GM21390 (cell line): ENCODE results near the gene MIPOL1.

Source experiments
- ATAC-seq: cut with Tn5 transposase; IDR thresholded peaks from one replicate; pipeline ENCODE4 v1.9.1; 2021; ENCODE audit not compliant: unreplicated experiment

The MIPOL1 gene

GRCh38 chr14:37584211-37585100, 386.7 kb downstream of the MIPOL1 start:
- ATAC-seq, result no peak

GRCh38 chr14:37585101-37585511, 387.4 kb downstream of the MIPOL1 start:
- no peak for ATAC-seq

- no peak for ATAC-seq
These were observed 388.4 kb downstream of the MIPOL1 start for GRCh38 chr14:37585971-37586796.

- no peak for ATAC-seq
These were observed 389.0 kb downstream of the MIPOL1 start for GRCh38 chr14:37586797-37587130.

- ATAC-seq, result no peak
These were observed 389.5 kb downstream of the MIPOL1 start for GRCh38 chr14:37587131-37587803.

GRCh38 chr14:37587881-37588666, 390.3 kb downstream of the MIPOL1 start:
- no peak for ATAC-seq

- ATAC-seq, result no peak
These were observed 390.9 kb downstream of the MIPOL1 start for GRCh38 chr14:37588667-37588955.

GRCh38 chr14:37588956-37589714, 391.4 kb downstream of the MIPOL1 start:
- ATAC-seq, result no peak

- ATAC-seq, result no peak
These were observed 392.1 kb downstream of the MIPOL1 start for GRCh38 chr14:37589715-37590427.

- ATAC-seq, result no peak
These were observed 392.8 kb downstream of the MIPOL1 start for GRCh38 chr14:37590428-37591139.

- ATAC-seq, result no peak
These were observed 393.7 kb downstream of the MIPOL1 start for GRCh38 chr14:37591311-37591940.

- no peak for ATAC-seq
These were observed 394.3 kb downstream of the MIPOL1 start for GRCh38 chr14:37591941-37592481.

GRCh38 chr14:37592482-37593408, 395.0 kb downstream of the MIPOL1 start:
- ATAC-seq, result no peak

- ATAC-seq, result no peak
These were observed 395.9 kb downstream of the MIPOL1 start for GRCh38 chr14:37593511-37594237.

GRCh38 chr14:37594238-37594970, 396.7 kb downstream of the MIPOL1 start:
- ATAC-seq, result no peak
